Measurements from ENCODE around the gene MCM7.
A peak's percentile ranks its signal among the peaks of the same experiment; 100 is the strongest.

MCM7 gene

GRCh38 chr7:100071018-100071723 is 30.0 kb downstream of the MCM7 start:
- no peak for DNase-seq (ENCODE audit: low spot score)

GRCh38 chr7:100069991-100070390 is 31.2 kb downstream of the MCM7 start:
- DNase-seq (ENCODE audit: low spot score) = no peak

DNA sequence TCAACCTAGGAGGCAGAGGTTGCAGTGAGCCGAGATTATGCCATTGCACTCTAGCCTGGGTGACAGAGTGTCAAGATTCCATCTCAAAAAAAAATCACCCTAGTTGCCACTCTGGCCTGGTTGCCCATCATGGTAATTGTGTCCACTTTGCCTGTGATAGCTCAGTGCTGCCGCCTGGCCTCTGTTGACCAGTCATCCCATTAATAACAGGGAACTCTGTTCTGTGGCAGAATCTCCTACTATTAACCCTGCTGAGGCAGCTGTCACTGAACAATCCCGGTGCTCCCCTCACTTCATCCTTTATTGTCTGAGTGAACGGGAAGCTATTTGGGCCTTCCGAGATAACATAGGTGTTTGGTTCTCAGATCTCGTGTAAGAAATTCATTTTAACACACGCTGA is 34.2 kb downstream of the MCM7 start:
- no peak for DNase-seq (ENCODE audit: low spot score)

GRCh38 chr7:100065452-100066186 is 35.6 kb downstream of the MCM7 start:
- no peak for DNase-seq (ENCODE audit: low spot score)

DNA sequence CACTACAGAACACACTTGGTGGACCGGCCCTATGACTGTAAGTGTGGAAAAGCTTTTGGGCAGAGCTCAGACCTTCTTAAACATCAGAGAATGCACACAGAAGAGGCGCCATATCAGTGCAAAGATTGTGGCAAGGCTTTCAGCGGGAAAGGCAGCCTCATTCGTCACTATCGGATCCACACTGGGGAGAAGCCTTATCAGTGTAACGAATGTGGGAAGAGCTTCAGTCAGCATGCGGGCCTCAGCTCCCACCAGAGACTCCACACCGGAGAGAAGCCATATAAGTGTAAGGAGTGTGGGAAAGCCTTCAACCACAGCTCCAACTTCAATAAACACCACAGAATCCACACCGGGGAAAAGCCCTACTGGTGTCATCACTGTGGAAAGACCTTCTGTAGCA is 37.0 kb downstream of the MCM7 start:
- DNase-seq (ENCODE audit: low spot score) = no peak

GRCh38 chr7:100063376-100063775 is 37.8 kb downstream of the MCM7 start:
- no peak for DNase-seq (ENCODE audit: low spot score)

DNA sequence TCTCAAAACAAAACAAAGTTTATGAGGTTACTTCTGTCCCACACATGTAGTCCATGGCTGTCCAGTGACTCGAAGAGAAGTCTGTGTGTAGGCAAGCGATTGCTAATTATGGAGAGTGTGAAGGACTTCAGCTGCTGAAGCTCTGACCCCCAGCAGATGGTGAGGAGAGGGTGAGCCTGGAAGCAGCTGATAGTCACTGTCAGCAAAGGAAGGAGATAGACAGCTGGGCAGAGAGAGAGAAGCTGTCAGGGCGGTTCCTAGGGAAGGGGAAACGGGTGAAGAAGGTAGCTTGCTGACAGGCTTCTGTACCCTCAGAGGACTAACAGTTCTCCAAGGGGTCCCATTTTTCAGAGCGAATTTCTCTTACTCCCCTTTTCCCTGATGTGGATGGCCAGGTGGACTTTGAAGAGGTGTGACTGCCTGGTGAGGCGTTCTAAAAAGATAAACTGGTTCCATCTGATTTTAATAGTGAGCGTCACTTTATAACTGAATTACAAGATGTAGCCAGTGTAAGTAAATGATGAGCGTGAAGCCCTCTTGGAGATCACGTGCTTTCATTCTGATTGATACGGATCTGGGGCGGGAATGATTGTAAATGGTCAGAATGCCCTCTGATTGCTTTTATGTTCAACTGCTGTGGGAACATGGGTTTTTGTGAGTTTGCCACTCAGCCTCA is 39.5 kb downstream of the MCM7 start:
- DNase-seq (ENCODE audit: low spot score) = no peak

GRCh38 chr7:100059251-100059739 is 41.9 kb downstream of the MCM7 start:
- no peak for DNase-seq (ENCODE audit: low spot score)

- DNase-seq (ENCODE audit: low spot score) = no peak
These were observed 44.2 kb downstream of the MCM7 start for GRCh38 chr7:100057006-100057405.

- peak; percentile 89 for DNase-seq (ENCODE audit: low spot score)
These were observed 48.0 kb downstream of the MCM7 start for GRCh38 chr7:100053215-100053614.

GRCh38 chr7:100051611-100052010 is 49.6 kb downstream of the MCM7 start:
- no peak for DNase-seq (ENCODE audit: low spot score)

GRCh38 chr7:100049441-100050291 is 51.5 kb downstream of the MCM7 start, which contains the start of gene ZSCAN21:
TSS of gene ZSCAN21 (plus strand) at chr7:100049774. CDS start at chr7:100057007, 7,233 bp downstream.
- DNase-seq (ENCODE audit: low spot score) = peak; percentile 82

- no peak for DNase-seq (ENCODE audit: low spot score)
These were observed 52.5 kb downstream of the MCM7 start for GRCh38 chr7:100048680-100049079.

DNA sequence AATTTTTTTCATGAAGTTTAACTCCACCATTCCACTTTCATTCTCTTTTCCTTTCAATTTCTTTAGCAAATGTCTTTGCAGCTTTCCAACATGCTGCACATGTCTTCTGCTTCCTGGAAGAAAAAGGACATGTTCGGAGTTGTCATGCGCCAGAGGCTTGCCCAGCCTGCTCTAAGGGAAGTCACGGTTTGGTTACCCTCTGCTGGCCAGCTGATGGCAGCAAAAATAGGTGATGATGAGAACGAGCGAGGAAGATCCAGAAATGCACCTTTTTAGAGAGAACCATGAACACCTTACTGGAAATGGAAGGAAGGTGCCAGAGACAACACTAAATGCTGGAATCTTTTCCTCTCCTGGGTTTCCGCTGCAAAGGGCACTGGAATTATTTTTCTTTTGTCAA is 56.5 kb downstream of the MCM7 start:
- DNase-seq (ENCODE audit: low spot score) = peak; percentile 29
